SK-N-DZ (cell line): ENCODE measurements around the gene PRR19. TPM values are rescaled to one million over a fixed set of nuclear protein-coding genes. Genes with fewer than 3 reads are reported as not detected.
A peak's percentile ranks its signal among the peaks of the same experiment; 100 is the strongest.
"Not testable (repeated sequence)": the region's sequence is repeated elsewhere in the genome, so short reads cannot be mapped to it uniquely, and the experiment has no call there.

ENCODE experiments used
- DNase-seq: peaks from one replicate; pipeline ENCODE4 v3.0.0-alpha.2; 2015; ENCODE audit warnings: low spot score
- polyA plus RNA-seq, 2 experiments: library from polyadenylated mRNA; depleted of rRNA; stranded (reverse); fragments of >200 nt; gene quantifications; 2 replicates each; pipeline ENCODE4 v1.2.3, GENCODE V29; 2014

The PRR19 gene
- polyA plus RNA-seq (2014; cell fraction: cytosol; rRNA removed), result 1.0 and 2.0 TPM in 2 replicates
- polyA plus RNA-seq (2014; cell fraction: nucleus; rRNA removed), result 0.28 and 0.99 TPM in 2 replicates

GRCh38 chr19:42301646-42302203, at the start of gene PRR19:
PRR19 (plus strand) TSS chr19:42302132; CDS start chr19:42309585, 7,453 bp downstream.
- DNase-seq, result no peak

GRCh38 chr19:42252365-42253244, 49.3 kb upstream of the PRR19 start:
- DNase-seq, result no peak

GRCh38 chr19:42253245-42254088, 48.5 kb upstream of the PRR19 start:
- DNase-seq, result peak; percentile 47

GRCh38 chr19:42254089-42254849, 47.7 kb upstream of the PRR19 start:
- peak; percentile 56 for DNase-seq

- DNase-seq, result peak; percentile 83
Observed at GRCh38 chr19:42254850-42255765, 46.8 kb upstream of the PRR19 start, which contains the start of gene ERF. ERF (minus strand) TSS chr19:42255128; CDS start chr19:42254999, 129 bp downstream.

DNA sequence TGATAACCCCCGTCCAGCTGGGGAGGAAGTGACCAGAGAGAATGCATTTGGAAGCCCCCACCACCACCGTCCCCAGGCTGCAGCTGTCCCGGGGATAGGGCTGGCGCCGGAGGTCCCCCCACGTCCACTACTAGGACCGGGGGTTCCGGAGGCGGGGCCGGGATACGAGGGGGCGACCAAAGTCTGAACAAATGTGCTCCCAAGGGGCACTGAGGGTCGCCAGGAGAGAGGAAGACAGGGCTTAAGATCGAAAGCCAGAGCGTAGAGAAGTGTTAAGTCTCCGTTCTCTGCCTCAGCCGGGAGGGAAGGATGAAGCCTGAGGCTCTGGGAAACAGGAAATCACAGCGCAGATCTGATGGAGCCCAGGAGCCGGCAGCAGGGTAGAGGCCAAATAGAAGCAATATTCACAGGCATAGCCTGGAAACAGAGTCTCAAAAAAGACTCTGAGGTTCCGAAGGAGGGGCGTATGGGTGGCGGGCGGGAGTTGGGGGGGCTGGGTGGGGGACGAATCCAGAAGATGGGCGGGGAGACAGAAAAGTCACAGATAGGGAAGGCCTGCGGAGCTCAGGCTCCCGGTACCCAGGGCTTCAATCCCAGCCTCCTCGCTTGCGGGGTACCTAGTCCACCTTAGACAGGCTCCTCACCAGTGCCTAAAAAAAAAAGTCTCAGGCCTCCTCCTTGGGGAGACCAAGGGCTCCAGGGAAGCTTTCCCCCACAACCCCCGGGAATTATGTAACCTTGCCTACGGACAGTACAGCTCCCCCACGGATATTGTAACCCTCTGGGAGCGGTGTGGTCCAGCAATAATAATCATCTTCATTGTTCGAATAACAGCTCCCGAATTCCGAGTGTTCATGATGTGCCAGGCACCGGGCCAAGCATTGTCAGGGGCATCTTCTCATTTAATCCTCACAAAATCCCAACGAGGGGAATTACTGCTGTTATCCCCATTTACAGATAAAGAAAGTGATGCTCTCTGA, 45.9 kb upstream of the PRR19 start:
- peak; percentile 72 for DNase-seq

DNA sequence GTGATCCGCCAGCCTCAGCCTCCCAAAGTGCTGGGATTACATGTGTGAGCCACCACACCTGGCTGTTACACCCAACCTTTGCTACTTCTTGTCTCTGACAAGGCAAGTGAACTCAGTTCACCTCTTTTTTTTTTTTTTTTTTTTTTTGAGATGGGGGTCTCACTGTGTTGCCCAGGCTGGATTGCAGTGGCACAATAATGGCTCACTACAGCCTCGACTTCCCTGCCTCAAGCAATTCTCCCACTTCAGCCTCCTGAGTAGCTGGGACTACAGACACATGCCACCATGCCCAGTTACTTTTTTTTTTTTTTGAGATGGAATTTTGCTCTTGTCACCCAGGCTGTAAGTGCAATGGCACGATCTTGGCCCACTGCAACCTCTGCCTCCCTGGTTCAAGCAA, 44.1 kb upstream of the PRR19 start:
- not testable (repeated sequence) for DNase-seq

DNA sequence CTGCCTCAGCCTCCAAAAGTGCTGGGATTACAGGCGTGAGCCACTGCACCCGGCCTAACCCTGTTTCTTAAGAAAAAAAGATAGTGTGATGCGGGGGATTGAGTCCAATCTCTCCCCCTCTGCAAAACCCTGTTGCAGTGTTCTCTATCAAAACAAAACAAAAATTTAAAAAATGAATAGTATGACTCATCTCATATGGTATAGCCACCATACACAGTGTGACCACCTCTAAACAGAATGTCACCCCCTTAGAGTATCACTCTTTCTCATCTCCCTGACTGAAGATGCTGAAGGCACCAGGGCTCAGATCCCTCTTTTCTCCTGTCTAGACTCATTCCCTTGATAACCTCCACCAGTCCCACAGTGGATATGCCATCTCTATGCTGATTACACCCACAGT, 40.2 kb upstream of the PRR19 start:
- DNase-seq, result no peak

- DNase-seq, result not testable (repeated sequence)
Observed at GRCh38 chr19:42266105-42266504, 35.8 kb upstream of the PRR19 start.

DNA sequence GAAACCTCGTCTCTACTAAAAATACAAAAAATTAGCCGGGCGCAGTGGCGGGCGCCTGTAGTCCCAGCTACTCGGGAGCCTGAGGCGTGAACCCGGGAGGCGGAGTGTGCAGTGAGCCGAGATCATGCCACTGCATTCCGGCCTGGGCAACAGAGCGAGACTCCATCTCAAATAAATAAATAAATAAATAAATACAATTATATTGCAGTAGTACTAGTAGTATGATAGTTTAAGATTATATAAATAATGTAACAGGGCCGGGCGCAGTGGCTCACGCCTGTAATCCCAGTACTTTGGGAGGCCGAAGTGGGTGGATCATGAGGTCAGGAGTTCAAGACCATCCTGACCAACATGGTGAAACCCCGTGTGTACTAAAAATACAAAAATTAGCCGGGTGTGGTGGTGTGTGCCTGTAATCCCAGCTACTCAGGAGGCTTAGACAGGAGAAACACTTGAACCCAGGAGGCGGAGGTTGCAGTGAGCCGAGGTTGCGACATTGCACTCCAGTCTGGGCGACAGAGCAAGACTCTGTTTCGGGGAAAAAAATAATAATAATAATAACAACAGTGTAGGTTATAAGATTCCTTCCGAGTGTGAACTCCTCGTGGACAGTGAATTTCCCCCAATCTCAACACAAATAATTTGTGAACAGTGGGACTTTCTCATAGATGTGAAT, 34.9 kb upstream of the PRR19 start:
- DNase-seq, result not testable (repeated sequence)

DNA sequence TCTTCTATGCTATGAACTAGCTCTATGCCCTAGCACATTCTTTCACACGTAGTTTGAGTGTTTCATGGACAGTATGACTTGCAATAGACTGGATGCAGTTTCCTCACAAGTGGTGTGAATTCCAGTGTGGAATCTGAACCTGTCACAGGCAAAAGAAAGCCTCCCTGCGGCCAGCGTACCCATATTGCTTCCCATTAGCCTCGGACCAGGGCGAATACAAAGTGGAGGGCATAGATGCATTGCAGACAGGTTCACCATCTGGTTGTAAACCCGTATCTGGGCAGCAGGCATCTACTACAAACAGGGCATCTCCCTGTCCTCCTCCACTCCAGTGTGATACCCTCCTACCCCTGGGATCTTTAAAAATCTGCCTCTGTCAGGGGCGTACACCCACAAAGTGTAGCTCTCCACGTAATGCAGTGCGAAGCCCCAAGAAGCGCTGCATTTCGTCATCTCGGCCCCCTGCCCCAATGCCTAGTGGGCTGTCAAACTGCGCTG, 34.2 kb upstream of the PRR19 start:
- DNase-seq, result no peak

GRCh38 chr19:42268142-42268703, 33.7 kb upstream of the PRR19 start:
- DNase-seq, result peak; percentile 99

GRCh38 chr19:42268704-42269477, 33.0 kb upstream of the PRR19 start, which contains the start of gene CIC:
CIC (plus strand) TSS chr19:42269252; CDS start chr19:42271784, 2,532 bp downstream.
- DNase-seq, result peak; percentile 100

- DNase-seq, result no peak
Observed at GRCh38 chr19:42269478-42270345, 32.2 kb upstream of the PRR19 start.

GRCh38 chr19:42270346-42271044, 31.4 kb upstream of the PRR19 start:
- no peak for DNase-seq
